ENCODE results near the gene KLHL40.

DNA sequence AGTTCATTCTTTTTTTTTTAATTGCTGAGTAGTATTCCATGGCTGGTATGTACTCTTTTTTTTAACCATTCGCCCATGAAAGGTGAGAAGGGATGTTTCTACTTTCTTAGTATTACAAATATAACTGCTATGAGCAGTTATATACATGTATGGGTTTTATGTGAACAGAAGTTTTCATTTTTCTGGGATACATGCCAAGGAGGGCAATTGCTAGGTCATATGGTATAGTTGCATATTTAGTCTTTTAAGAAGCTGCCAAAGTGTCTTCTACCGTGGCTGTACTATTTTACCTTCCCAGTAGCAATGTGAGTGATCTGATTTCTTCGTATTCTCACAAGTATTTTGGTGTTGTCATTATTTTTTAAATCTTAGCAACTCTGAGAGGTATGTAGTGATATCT is 11.2 kb upstream of the KLHL40 start:
- TF ChIP-seq EP300 (IDR thresholded peaks at IDR 0.05): no peak
- TF ChIP-seq, protein P1, sequence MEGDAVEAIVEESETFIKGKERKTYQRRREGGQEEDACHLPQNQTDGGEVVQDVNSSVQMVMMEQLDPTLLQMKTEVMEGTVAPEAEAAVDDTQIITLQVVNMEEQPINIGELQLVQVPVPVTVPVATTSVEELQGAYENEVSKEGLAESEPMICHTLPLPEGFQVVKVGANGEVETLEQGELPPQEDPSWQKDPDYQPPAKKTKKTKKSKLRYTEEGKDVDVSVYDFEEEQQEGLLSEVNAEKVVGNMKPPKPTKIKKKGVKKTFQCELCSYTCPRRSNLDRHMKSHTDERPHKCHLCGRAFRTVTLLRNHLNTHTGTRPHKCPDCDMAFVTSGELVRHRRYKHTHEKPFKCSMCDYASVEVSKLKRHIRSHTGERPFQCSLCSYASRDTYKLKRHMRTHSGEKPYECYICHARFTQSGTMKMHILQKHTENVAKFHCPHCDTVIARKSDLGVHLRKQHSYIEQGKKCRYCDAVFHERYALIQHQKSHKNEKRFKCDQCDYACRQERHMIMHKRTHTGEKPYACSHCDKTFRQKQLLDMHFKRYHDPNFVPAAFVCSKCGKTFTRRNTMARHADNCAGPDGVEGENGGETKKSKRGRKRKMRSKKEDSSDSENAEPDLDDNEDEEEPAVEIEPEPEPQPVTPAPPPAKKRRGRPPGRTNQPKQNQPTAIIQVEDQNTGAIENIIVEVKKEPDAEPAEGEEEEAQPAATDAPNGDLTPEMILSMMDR (IDR thresholded peaks at IDR 0.05): no peak
- no peak for TF ChIP-seq POLR2AphosphoS5 (IDR thresholded peaks at IDR 0.05)
- no peak for TF ChIP-seq POLR2A (IDR thresholded peaks at IDR 0.05; ENCODE audit: low read depth)

All from esophagus muscularis mucosa (tissue), 4 donors.